OCI-LY7 (cell line): ENCODE measurements around the gene KLF18.

Experiments used
- EZH2phosphoT487 ChIP-seq: fragments of 200-600 bp; sonication (generic); IDR thresholded peaks from 2 replicates; pipeline ENCODE4 v1.6.1; 2018; ENCODE audit warnings: low read depth, borderline replicate concordance, mild to moderate bottlenecking, mixed run types, antibody characterized with exemption, low read length, moderate library complexity, mixed read lengths
- TF ChIP-seq, protein P1 (sequence below): fragments of 200-600 bp; sonication (generic); conservative IDR thresholded peaks from 2 replicates; pipeline ENCODE4 v1.5.1; 2014; ENCODE audit warnings: mild to moderate bottlenecking, antibody characterized with exemption, low read length, moderate library complexity, mixed read lengths

DNA sequence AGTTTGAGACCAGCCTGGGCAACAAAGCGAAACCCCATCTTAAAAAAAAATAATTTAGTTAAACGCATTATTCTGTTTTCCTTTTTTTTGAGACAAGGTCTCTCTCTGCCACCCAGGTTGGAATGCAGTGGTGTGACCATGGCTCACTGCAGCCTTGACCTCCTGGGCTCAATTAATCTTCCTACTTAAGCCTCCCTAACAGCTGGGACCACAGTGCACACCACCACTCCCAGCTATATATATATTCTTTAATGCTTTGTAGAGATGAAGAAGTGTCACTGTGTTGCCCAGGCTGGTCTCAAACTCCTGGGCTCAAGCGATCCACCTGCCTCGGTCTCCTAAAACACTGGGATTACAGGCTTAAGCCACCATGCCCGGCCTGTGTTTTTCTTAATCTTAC lies 30.5 kb downstream of the KLF18 start:
- no peak for TF ChIP-seq EZH2phosphoT487
- TF ChIP-seq, protein P1, sequence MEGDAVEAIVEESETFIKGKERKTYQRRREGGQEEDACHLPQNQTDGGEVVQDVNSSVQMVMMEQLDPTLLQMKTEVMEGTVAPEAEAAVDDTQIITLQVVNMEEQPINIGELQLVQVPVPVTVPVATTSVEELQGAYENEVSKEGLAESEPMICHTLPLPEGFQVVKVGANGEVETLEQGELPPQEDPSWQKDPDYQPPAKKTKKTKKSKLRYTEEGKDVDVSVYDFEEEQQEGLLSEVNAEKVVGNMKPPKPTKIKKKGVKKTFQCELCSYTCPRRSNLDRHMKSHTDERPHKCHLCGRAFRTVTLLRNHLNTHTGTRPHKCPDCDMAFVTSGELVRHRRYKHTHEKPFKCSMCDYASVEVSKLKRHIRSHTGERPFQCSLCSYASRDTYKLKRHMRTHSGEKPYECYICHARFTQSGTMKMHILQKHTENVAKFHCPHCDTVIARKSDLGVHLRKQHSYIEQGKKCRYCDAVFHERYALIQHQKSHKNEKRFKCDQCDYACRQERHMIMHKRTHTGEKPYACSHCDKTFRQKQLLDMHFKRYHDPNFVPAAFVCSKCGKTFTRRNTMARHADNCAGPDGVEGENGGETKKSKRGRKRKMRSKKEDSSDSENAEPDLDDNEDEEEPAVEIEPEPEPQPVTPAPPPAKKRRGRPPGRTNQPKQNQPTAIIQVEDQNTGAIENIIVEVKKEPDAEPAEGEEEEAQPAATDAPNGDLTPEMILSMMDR: no peak
